Ecto neural progenitor cell (in vitro differentiated cells): Measurements from ENCODE around the gene HIRIP3.
"Not testable (repeated sequence)": the region's sequence is repeated elsewhere in the genome, so short reads cannot be mapped to it uniquely, and the experiment has no call there.

Experiments
- DNase-seq: peaks from one replicate; pipeline ENCODE4 v3.0.0-alpha.2; 2018; ENCODE audit warnings: low spot score

The HIRIP3 gene

DNA sequence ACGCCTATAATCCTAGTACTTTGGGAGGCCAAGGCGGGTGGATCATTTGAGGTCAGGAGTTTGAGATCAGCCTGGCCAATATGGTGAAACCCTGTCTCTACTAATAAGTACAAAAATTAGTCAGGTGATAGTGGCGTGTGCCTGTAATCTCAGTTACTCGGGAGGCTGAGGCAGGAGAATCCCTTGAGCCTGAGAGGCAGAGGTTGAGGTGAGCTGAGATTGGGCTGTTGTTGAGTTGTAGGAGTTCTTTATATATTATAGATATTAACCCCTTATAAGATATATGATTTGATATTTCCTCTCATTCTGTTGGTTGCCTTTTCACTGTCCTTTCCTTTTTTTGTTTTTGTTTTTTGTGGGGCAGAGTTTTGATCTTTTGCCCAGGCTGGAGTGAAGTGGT, 35.6 kb downstream of the HIRIP3 start:
- not testable (repeated sequence) for DNase-seq

DNA sequence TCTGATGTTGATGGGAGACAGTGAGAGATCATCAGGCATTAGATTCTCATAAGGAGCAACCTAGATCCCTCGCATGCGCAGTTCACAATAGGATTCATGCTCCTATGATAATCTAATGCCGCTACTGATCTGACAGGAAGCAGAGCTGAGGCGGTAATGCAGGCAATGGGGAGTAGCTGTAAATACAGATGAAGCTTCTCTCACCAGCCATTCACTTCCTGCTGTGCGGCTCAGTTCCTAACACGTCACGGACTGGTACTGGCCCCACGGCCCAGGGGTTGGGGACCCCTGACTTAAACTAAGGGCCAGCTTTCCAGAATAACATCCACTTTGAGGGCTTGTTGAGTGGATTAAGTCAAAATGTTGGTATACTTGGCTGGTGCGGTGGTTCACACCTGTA, 36.1 kb downstream of the HIRIP3 start:
- no peak for DNase-seq

DNA sequence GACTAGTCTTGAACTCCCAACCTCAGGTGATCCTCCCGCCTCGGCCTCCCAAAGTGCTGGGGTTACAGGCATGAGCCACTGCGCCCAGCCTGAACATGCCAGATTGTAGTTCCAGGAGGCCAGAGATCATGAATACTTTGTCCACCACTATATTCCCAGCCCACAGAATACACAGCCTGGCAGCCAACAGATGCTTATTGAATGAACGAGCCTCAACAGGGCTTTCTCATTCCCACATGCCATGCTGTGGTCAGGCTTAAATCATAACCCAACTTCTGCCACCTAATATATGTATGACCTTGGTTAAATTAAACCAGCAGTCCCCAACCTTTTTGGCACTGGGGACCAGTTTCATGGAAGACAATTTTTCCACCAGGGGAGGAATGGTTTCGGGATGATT, 36.7 kb downstream of the HIRIP3 start:
- no peak for DNase-seq

DNA sequence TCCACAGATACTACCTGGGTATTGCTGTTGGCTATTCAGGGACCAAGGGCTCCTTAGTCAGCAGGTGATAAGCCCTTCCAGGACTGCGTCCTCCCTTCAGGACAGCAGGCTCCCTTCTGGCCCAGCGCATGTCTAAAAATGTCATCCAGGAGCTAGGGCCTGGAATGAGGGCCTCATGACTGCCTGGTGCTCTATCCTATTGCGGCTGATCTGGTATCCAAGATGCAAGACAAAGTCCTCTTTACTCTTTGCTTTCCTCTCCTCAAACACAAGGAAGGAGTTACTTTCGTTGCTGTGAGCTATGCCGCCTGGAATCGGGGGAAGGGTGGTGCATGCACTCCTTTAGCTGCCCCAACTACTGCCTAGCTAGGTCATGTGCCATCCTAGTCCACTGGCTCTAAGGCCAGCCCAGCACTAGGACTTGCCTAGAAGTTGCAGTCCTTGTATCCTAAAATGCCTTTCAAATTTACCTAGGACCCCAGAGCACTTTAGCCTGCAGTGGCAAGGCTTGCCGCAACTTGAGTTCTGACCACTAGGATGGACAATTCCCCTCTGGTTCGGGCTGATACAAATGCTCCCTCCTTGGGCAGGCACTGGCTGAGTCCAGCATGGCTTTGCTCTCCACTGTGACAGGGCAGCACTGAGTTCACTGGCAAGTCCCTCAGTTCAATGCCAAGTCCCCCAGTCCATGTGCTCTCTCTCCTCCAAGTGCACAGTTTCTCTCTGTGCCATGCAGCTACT, 43.6 kb downstream of the HIRIP3 start:
- no peak for DNase-seq

DNA sequence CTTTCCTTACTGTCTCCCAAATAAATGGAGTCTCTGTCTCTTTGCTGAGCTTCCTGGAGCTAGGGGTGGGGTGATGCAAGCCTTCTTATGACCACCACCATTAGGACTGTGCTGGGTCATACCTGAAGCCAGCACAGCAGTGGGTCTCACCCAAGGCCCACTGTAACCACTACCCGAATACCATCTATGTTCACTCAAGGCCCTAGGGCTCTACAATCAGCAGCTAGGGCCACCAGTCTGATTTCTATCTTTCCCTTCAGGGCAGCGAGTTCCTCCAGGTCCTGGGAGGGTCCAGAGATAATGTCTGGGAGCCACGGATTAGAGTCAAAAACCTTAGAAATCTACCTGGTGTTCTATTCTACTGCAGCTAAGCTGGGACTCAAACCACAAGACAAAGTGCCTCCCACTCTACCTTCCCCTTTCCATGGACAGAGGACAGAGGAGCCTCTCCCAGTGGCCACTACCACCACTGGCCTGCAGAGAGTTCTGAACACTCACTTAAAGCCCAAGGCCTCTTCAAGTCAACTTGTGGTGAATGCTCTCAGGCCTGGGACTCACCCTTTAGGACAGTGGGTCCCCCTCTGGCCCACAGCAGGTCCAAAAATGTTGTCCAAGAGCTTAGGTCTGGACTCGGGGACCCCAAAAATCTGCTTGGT, 44.5 kb downstream of the HIRIP3 start:
- no peak for DNase-seq

DNA sequence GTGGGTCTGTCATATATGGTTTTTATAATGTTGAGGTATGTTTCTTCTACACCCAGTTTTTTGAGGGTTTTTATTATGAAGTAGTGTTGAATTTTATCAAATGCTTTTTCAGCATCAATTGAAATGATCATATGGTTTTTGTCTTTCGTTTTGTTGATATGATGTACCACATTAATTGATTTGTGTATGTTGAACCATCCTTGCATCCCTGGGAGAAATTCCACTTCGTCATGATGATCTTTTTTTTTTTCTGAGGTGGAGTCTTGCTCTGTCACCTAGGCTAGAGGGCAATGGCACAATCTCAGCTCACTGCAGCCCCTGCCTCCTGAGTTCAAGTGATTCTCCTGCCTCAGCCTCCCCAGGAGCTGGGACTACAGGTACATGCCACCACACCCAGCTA, 47.5 kb downstream of the HIRIP3 start:
- DNase-seq, result no peak

DNA sequence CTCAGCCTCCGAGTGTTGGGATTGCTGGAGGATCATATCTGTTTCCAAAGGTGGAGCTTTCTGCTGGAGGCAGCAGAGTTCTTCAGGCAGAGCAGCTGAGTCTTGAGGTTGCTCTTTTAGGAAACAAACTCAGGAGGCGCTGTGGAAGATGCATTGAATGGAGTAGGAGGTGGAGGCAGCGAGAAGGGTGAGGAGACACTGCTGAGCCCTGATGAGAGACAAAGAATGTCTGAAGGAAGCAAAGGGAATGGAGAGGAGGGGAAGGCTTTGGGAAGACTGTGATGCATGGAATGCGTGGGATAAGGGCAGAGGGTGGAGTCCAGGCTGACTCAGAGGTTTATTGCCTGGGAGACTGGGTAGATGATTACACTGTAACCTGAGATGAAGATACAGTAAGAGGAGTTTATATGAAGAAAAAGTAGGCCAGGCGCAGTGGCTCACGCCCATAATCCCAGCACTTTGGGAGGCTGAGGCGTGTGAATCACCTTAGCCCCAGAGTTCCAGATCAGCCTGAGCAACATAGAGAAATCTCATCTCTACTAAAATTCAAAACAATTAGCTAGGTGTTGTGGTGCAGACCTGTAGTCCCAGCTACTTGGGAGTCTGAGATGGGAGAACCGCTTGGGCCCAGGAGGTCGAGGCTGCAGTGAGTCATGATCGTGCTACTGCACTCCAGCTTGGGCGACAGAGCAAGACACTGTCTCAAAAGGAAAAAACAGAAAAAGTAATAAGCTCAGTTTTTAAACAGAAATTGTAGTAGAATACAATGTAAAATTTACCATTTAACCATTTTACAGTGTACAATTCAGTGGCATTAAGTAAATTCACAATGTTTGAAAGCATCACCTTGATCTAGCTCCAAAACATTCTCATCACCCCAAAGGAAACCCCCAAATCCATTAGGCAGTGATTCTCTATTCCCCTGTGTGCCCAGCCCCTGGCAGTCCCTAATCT, 51.3 kb downstream of the HIRIP3 start:
- no peak for DNase-seq
